GM06990 (cell line): ENCODE measurements around the gene TIFAB.

Source experiments
- DNase-seq: peaks from one replicate; pipeline ENCODE4 v3.0.0-alpha.2; 2011; ENCODE audit not compliant: insufficient read length; ENCODE audit errors: extremely low read depth
- H3K27me3 ChIP-seq: replicated peaks from 2 replicates; pipeline ENCODE4 v1.6.0; 2011; ENCODE audit warnings: low read length; ENCODE audit not compliant: control insufficient read depth, insufficient read depth
- H3K36me3 ChIP-seq: 2 replicates; pipeline ENCODE4 v1.5.1; 2011; ENCODE audit warnings: low read length; ENCODE audit not compliant: control insufficient read depth, insufficient read depth
- H3K4me3 ChIP-seq: replicated peaks from 2 replicates; pipeline ENCODE4 v1.5.1; 2011; ENCODE audit warnings: low read depth, mild to moderate bottlenecking, control low read depth, low read length
- TF ChIP-seq, protein P1 (sequence below): IDR thresholded peaks from 2 replicates; pipeline ENCODE4 v1.5.1; 2011; ENCODE audit warnings: low read length, control low read depth, mild to moderate bottlenecking, inconsistent platforms; ENCODE audit not compliant: insufficient read depth, poor library complexity, severe bottlenecking

Gene TIFAB

DNA sequence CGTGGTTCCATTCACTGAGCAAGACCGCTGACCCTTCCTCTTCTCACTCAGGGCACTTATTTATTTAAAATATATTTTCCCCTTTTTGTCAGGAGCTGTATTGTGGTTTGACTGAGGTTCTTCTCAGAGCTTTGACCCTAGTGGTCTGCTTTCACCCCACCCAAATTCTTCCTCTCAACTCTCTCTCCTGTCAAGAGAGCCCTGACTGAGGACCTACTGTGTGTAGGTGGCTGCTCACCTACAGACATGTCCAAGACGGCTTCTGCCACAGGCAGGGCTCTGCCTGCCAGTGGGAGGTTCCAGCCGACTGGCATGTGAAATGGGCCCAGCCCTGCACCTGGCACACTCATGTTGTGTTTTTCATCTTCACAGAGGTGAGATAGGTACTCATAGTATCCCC, 10.2 kb downstream of the TIFAB start:
- TF ChIP-seq, protein P1, sequence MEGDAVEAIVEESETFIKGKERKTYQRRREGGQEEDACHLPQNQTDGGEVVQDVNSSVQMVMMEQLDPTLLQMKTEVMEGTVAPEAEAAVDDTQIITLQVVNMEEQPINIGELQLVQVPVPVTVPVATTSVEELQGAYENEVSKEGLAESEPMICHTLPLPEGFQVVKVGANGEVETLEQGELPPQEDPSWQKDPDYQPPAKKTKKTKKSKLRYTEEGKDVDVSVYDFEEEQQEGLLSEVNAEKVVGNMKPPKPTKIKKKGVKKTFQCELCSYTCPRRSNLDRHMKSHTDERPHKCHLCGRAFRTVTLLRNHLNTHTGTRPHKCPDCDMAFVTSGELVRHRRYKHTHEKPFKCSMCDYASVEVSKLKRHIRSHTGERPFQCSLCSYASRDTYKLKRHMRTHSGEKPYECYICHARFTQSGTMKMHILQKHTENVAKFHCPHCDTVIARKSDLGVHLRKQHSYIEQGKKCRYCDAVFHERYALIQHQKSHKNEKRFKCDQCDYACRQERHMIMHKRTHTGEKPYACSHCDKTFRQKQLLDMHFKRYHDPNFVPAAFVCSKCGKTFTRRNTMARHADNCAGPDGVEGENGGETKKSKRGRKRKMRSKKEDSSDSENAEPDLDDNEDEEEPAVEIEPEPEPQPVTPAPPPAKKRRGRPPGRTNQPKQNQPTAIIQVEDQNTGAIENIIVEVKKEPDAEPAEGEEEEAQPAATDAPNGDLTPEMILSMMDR = no peak
- Histone ChIP-seq H3K27me3 (peaks cover 1% of the 10 kb centered on the region), H3K4me3 (no peak overlapping the region), H3K36me3 (no peaks in the 10 kb centered on the region)
- no peak for DNase-seq

DNA sequence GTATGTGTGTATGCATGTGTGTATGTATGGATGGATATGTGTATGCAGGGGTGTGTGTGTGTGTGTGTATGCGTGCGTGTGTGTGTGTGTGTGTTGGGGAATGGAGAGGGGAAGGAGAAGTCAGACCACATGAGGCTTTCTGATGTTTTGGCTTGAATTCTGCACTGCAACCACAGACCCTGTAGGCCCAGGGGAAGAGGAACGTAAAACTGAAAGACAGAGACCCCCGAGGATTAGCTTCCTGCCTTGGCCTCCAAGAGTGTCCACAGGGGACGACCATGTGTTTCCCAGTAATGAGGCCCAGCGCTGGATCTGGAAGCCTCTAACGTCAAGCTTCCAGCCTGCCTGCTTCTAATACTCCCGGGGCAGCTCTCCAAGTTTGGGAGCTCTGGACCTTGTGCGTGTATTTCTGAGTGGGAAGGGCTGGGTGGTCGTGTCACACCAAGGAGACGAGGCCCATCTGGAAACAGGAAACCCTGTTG, 10.8 kb downstream of the TIFAB start:
- Histone ChIP-seq H3K36me3 (no peaks in the 10 kb centered on the region), H3K27me3 (peaks cover 3% of the 10 kb centered on the region), H3K4me3 (no peak overlapping the region)
- TF ChIP-seq, protein P1 = no peak
- no peak for DNase-seq

DNA sequence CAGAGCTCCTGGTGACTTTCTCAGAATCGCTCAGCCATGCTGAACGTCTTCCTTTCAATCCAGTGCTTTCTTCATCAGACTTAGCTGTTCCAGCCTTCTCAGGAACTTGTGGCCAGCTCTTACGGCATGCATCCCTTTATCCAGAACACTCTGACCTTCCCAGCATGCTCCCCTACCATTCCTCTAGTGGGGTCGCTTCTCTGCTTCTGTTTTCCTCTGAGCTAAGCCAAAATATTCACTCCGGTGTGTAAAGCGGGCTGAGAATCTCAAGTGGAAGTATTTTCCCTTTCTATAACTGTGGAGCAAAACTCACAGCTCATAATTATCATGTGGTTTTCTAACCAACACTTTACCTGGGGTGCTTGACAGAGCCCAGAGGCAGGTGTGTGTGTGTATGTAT, 11.2 kb downstream of the TIFAB start:
- no peak for DNase-seq
- no peaks in the 10 kb centered on the region for H3K36me3 ChIP-seq
- H3K4me3 ChIP-seq = no peak overlapping the region
- TF ChIP-seq, protein P1 = no peak
- peaks cover 3% of the 10 kb centered on the region for H3K27me3 ChIP-seq

DNA sequence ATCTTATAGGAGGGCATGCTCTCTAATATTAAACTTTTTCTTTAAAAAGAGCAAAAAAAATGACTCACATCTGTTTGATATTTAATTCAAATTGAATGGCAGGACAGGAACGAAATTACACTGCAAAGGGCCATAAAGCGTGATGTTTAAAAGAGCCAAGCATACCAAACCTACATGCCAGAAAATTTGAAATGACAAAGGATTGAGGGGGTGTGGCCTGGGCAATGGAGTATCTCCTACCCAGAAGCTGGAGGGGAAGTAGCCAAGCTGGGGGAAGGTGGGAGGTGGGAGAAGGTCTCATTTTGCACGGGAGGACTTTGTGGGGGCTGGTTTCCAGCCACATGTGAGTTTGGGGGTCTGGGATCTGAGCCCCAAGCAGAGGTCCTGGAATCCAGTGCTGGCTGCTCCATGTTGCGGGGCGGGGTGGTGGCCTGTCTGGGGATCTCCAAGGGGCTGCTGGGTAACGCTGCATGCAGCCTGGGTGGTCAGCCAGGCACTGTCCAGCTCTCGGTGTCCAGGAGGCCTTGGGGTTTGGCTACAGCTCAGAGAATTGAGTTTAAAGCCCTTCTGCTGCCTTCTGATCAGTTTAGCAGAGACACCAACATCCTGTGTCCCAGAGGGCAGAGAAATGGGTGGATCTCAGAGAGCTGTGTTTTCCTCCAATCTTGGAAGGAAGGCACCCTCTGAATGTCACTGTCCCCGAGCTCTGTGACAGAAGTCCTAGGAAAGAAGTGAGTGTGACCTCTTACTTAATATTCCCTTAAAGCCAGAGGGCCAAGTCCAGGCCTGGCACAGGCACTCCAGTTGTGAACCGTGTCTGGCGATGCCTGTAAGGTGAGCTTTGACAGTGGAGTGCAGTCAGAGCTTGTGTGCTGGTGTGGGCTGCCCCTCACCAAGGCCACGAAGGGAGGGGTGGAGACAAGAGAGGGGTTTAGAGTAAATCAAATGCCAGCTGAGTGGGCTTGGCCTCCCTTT, 12.6 kb downstream of the TIFAB start:
- DNase-seq = no peak

DNA sequence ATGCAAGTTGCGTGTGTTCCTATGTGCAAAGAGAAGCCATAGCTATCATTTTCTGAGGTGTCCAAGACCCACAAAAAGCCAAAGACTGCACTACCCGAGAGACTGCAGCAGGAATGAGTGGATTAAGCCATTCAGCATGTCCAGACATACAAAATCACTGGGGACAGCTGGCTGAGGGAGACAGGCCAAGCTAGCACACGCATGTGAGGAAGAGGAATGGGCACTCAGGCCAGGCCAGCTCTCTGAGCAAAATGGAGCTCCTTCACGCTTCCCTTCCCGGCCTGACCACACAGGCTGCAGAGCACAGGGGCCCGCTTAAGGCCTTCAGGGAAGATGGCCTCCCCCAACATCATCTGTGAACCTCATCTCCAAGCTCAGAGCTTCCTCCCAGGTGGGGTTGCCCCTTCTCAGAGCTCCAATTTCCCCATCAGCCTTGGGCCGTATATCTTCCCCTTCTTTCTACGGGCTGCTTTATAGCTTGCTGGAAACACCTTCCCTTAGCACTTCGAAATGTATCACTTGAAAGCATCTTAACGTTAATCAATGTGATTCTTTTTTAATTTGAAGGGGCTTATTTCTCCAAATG, 13.4 kb downstream of the TIFAB start:
- Histone ChIP-seq H3K27me3 (peaks cover 3% of the 10 kb centered on the region), H3K4me3 (no peak overlapping the region), H3K36me3 (no peaks in the 10 kb centered on the region)
- no peak for DNase-seq
- TF ChIP-seq, protein P1 = no peak

More for the DNA sequence above, 12.6 kb downstream of the TIFAB start:
- Histone ChIP-seq H3K36me3 (no peaks in the 10 kb centered on the region), H3K27me3 (peaks cover 3% of the 10 kb centered on the region), H3K4me3 (no peak overlapping the region)
- TF ChIP-seq, protein P1 = no peak
